Cardiac muscle cell (in vitro differentiated cells and primary cell): ENCODE results near the gene MEGF11. TPM values are rescaled to one million over a fixed set of nuclear protein-coding genes. Genes with fewer than 3 reads are reported as not detected.
A peak's percentile ranks its signal among the peaks of the same experiment; 100 is the strongest.

Experiments used
- DNase-seq, 2 donors: peaks; one replicate each; pipeline versions ENCODE4 v3.0.0 to v3.0.0-alpha.2; 2010 to 2017; ENCODE audit warnings: low read depth in 1 of 2, low spot score in 1 of 2
- H3K27ac ChIP-seq: fragments of 200-600 bp; sonication (generic); 2 replicates; pipeline ENCODE4 v1.5.1; 2016
- H3K27me3 ChIP-seq: fragments of 200-600 bp; sonication (generic); 2 replicates; pipeline ENCODE4 v1.6.0; 2016; ENCODE audit warnings: control low read depth
- H3K36me3 ChIP-seq: fragments of 200-600 bp; sonication (generic); 2 replicates; pipeline ENCODE4 v1.5.1; 2016; ENCODE audit warnings: control low read depth
- H3K4me1 ChIP-seq: fragments of 200-600 bp; sonication (generic); 2 replicates; pipeline ENCODE4 v1.8.1; 2017; ENCODE audit warnings: low read depth, mild to moderate bottlenecking, mixed run types
- H3K4me3 ChIP-seq: fragments of 200-600 bp; sonication (generic); 2 replicates; pipeline ENCODE4 v1.5.1; 2016; ENCODE audit warnings: mild to moderate bottlenecking
- H3K9me3 ChIP-seq: fragments of 200-600 bp; sonication (generic); 2 replicates; pipeline ENCODE4 v1.5.1; 2017; ENCODE audit warnings: low read depth, mild to moderate bottlenecking, control low read depth
- CTCF ChIP-seq: IDR thresholded peaks from 2 replicates; pipeline ENCODE4 v1.5.1; 2012; ENCODE audit warnings: low read depth, mild to moderate bottlenecking, low read length
- polyA plus RNA-seq: library from polyadenylated mRNA; unstranded; fragments of >200 nt; fragmentation: Nextera tagmentation; extraction: Ambion mirVana; gene quantifications from 2 replicates; pipeline ENCODE4 v1.2.1, GENCODE V29; 2016
- total RNA-seq: library from RNA; depleted of rRNA; stranded (reverse); fragments of >200 nt; gene quantifications from 2 replicates; pipeline ENCODE4 v1.2.3, GENCODE V29; 2016

MEGF11 gene
- total and polyA plus RNA-seq, 2 experiments from 2014 or later = 0.30 TPM; not detected in 1

GRCh38 chr15:66100761-66101160, 152.8 kb downstream of the MEGF11 start:
- H3K4me1 ChIP-seq = peaks cover 5% of the 10 kb centered on the region
- TF ChIP-seq CTCF = no peak
- no peak overlapping the region for H3K27ac ChIP-seq
- no peaks in the 10 kb centered on the region for H3K27me3 ChIP-seq
- DNase-seq = no peak
- no peaks in the 10 kb centered on the region for H3K9me3 ChIP-seq
- H3K4me3 ChIP-seq = no peak overlapping the region
- H3K36me3 ChIP-seq = no peaks in the 10 kb centered on the region

GRCh38 chr15:66099950-66100671, 153.4 kb downstream of the MEGF11 start:
- Histone ChIP-seq H3K27ac (no peak overlapping the region), H3K9me3 (no peaks in the 10 kb centered on the region), H3K36me3 (no peaks in the 10 kb centered on the region), H3K4me1 (peaks cover 5% of the 10 kb centered on the region), H3K4me3 (no peak overlapping the region), H3K27me3 (no peaks in the 10 kb centered on the region)
- peak in 1 of 2 donors; percentile 49 for DNase-seq
- TF ChIP-seq CTCF = no peak

GRCh38 chr15:66098022-66098363, 155.6 kb downstream of the MEGF11 start:
- H3K4me3 ChIP-seq = no peak overlapping the region
- no peaks in the 10 kb centered on the region for H3K36me3 ChIP-seq
- H3K27me3 ChIP-seq = no peaks in the 10 kb centered on the region
- no peaks in the 10 kb centered on the region for H3K9me3 ChIP-seq
- no peak for TF ChIP-seq CTCF
- H3K27ac ChIP-seq = no peak overlapping the region
- no peak for DNase-seq
- peaks cover 5% of the 10 kb centered on the region for H3K4me1 ChIP-seq

- H3K36me3 ChIP-seq = no peaks in the 10 kb centered on the region
- H3K9me3 ChIP-seq = no peaks in the 10 kb centered on the region
- H3K4me1 ChIP-seq = peaks cover 5% of the 10 kb centered on the region
- H3K27ac ChIP-seq = no peak overlapping the region
- no peak for DNase-seq
- H3K27me3 ChIP-seq = no peaks in the 10 kb centered on the region
- no peak for TF ChIP-seq CTCF
- H3K4me3 ChIP-seq = no peak overlapping the region
These were observed 156.2 kb downstream of the MEGF11 start for GRCh38 chr15:66097151-66098021.

GRCh38 chr15:66096688-66097058, 156.9 kb downstream of the MEGF11 start:
- no peaks in the 10 kb centered on the region for H3K9me3 ChIP-seq
- H3K36me3 ChIP-seq = no peaks in the 10 kb centered on the region
- no peak overlapping the region for H3K4me3 ChIP-seq
- no peaks in the 10 kb centered on the region for H3K27me3 ChIP-seq
- no peak for TF ChIP-seq CTCF
- no peak overlapping the region for H3K27ac ChIP-seq
- no peak for DNase-seq
- H3K4me1 ChIP-seq = peaks cover 3% of the 10 kb centered on the region
